ENCODE data around the gene HMX1.

- no peak for TF ChIP-seq SPI1 (IDR thresholded peaks at IDR 0.05; ENCODE audit: borderline replicate concordance, low read depth)
- TF ChIP-seq, protein P1, sequence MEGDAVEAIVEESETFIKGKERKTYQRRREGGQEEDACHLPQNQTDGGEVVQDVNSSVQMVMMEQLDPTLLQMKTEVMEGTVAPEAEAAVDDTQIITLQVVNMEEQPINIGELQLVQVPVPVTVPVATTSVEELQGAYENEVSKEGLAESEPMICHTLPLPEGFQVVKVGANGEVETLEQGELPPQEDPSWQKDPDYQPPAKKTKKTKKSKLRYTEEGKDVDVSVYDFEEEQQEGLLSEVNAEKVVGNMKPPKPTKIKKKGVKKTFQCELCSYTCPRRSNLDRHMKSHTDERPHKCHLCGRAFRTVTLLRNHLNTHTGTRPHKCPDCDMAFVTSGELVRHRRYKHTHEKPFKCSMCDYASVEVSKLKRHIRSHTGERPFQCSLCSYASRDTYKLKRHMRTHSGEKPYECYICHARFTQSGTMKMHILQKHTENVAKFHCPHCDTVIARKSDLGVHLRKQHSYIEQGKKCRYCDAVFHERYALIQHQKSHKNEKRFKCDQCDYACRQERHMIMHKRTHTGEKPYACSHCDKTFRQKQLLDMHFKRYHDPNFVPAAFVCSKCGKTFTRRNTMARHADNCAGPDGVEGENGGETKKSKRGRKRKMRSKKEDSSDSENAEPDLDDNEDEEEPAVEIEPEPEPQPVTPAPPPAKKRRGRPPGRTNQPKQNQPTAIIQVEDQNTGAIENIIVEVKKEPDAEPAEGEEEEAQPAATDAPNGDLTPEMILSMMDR (IDR thresholded peaks at IDR 0.05; ENCODE audit: insufficient read depth, low read length), result no peak
These were observed 42.8 kb downstream of the HMX1 start for GRCh38 chr4:8828869-8829268.
